Spleen (tissue), 11 donors: Measurements from ENCODE around the gene DGUOK. TPM values are rescaled to one million over a fixed set of nuclear protein-coding genes. Genes with fewer than 3 reads are reported as not detected.
A peak's percentile ranks its signal among the peaks of the same experiment; 100 is the strongest.

Experiments used
- DNase-seq: peaks from one replicate; pipeline ENCODE4 v3.0.0-alpha.2; 2020
- H3K27ac ChIP-seq, 8 donors: fragments of 200-600 bp; sonication (generic) in 7 of 8; 1 replicate in 4 of 8; 2 replicates in 4 of 8; pipeline versions ENCODE4 v1.5.0 to v1.8.0; 2016 to 2021; ENCODE audit warnings: inconsistent platforms in 4 of 8, mild to moderate bottlenecking in 4 of 8, moderate library complexity in 1 of 8
- H3K27me3 ChIP-seq, 7 donors: fragments of 200-600 bp; sonication (generic) in 6 of 7; replicated peaks in 1 of 7; 1 replicate in 4 of 7; 2 replicates in 3 of 7; pipeline versions ENCODE4 v1.5.0 to v1.8.0; 2016 to 2021; ENCODE audit warnings: inconsistent platforms in 3 of 7, mild to moderate bottlenecking in 1 of 7
- H3K36me3 ChIP-seq, 6 donors: fragments of 200-600 bp; sonication (generic) in 5 of 6; 1 replicate in 4 of 6; 2 replicates in 2 of 6; pipeline versions ENCODE4 v1.5.0 to v1.8.0; 2016 to 2021; ENCODE audit warnings: inconsistent platforms in 2 of 6
- H3K4me1 ChIP-seq, 6 donors: fragments of 200-600 bp; sonication (generic) in 5 of 6; 1 replicate in 3 of 6; 2 replicates in 3 of 6; pipeline versions ENCODE4 v1.5.0 to v1.8.0; 2016 to 2021; ENCODE audit warnings: inconsistent platforms in 3 of 6
- H3K4me3 ChIP-seq, 8 donors: fragments of 200-600 bp; sonication (generic) in 7 of 8; 1 replicate in 4 of 8; 2 replicates in 4 of 8; pipeline versions ENCODE4 v1.5.0 to v1.8.0; 2016 to 2021; ENCODE audit warnings: inconsistent platforms in 4 of 8, mild to moderate bottlenecking in 4 of 8, moderate library complexity in 2 of 8
- H3K9me3 ChIP-seq, 8 donors: fragments of 200-600 bp; sonication (generic) in 7 of 8; 1 replicate in 4 of 8; 2 replicates in 4 of 8; pipeline versions ENCODE4 v1.5.0 to v1.8.0; 2016 to 2021; ENCODE audit warnings: inconsistent platforms in 4 of 8
- POLR2A ChIP-seq, 3 donors: fragments of 450-650 bp; IDR thresholded peaks; one replicate each; pipeline ENCODE4 v1.5.1; 2017; ENCODE audit warnings: antibody characterized with exemption in 3 of 3, mild to moderate bottlenecking in 1 of 3
- POLR2AphosphoS5 ChIP-seq, 3 donors: sonication (generic); formaldehyde crosslinking; IDR thresholded peaks; one replicate each; pipeline ENCODE4 v1.5.1; 2017; ENCODE audit warnings: antibody characterized with exemption in 3 of 3
- WGBS, 5 donors: extraction: QIAGEN DNeasy Blood & Tissue Kit in 3 of 5; methylation state at CpG; one replicate each; pipeline versions ENCODE4 v1.1.5 to v1.1.7; 2013 to 2018; 5-methylcytosine and 5-hydroxymethylcytosine counted together
- intact Hi-C: fragments of 100-400 bp; cut with DNase I; formaldehyde crosslinking; loops from one replicate; pipeline ENCODE4 v1.15.0; 2023; ENCODE audit warnings: low total_unique reads
- polyA plus RNA-seq, 3 donors: library from polyadenylated mRNA; stranded (reverse); fragments of 200-250 nt; gene quantifications; one replicate each; pipeline ENCODE4 v1.2.1, GENCODE V29; 2013
- small RNA-seq, 4 donors: library from RNA; depleted of rRNA; stranded (forward); fragments of <200 nt; gene quantifications; one replicate each; pipeline ENCODE3, GENCODE V24; 2016
- total RNA-seq, 7 donors: library from RNA; depleted of rRNA in 3 of 7; stranded (reverse); fragments of >200 nt in 3 of 7; fragmentation: NEBNext Ultra II Directional in 4 of 7; extraction: Animal tissue kit (Norgen Biotek cat#: 25700) in 4 of 7; gene quantifications; one replicate each; pipeline versions ENCODE4 v1.1.0 to v1.2.1, GENCODE V29; 2016 to 2021
- TF ChIP-seq, protein P1 (sequence below), 11 experiments: fragments of 200-600 bp in 7 of 11; fragments of 450-650 bp in 4 of 11; sonication (generic) in 4 of 11; IDR thresholded peaks in 8 of 11; conservative IDR thresholded peaks in 3 of 11; 1 replicate in 7 of 11; 2 replicates in 4 of 11; pipeline versions ENCODE4 v1.4.0 to v1.8.0; 2016 to 2021; ENCODE audit warnings: antibody characterized with exemption in 11 of 11, inconsistent platforms in 4 of 11, mild to moderate bottlenecking in 1 of 11
- donor health status: healthy with polysubstance abuse.
- donor health status: DM: no; HTN: no; CAD: no; lungs with moderate emphysema.
- donor health status: DM: no; HTN: no; CAD: no.
- donor health status: Bipolar disorder and iron deficiency.
- donor health status: healthy.
- donor health status: DM: no; HTN: no; CAD: no.
- donor health status: DM: yes; HTN: yes; CAD: no.

DGUOK gene
- total and polyA plus RNA-seq, 10 donors = 41.3 to 120 (median 57.1) TPM

DNA sequence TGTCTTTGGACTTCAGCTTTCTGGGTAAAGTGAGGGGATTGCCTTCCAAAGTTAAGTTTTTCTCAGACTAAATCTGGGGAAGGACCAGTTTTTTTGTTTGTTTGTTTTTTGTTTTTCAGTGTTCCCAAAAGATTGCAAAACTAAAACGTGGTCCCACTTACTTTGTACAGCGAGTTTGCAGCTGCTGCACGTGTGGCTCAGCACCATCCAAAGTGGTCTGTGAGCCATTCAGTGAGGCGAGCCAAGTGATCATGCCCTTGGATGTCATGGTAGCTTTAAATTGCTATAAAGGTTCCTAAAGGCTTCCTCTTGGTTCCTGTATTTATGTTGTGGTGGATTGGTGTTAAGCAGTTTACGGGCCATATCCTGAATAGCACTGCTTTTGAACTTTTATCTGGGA, 81.0 kb downstream of the DGUOK start:
- intact Hi-C loops = no loop called here
- WGBS, 5 donors = 88 to 93% (median 92%) methylated on average over 5 of the region's 5 CpGs
- H3K36me3 ChIP-seq = peaks cover 0 to 74% (median 0%) of the 10 kb centered on the region in 6 donors
- H3K27ac ChIP-seq = no peak overlapping the region
- TF ChIP-seq POLR2A (IDR thresholded peaks at IDR 0.05) (no peak), POLR2AphosphoS5 (IDR thresholded peaks at IDR 0.05) (no peak)
- TF ChIP-seq, protein P1, sequence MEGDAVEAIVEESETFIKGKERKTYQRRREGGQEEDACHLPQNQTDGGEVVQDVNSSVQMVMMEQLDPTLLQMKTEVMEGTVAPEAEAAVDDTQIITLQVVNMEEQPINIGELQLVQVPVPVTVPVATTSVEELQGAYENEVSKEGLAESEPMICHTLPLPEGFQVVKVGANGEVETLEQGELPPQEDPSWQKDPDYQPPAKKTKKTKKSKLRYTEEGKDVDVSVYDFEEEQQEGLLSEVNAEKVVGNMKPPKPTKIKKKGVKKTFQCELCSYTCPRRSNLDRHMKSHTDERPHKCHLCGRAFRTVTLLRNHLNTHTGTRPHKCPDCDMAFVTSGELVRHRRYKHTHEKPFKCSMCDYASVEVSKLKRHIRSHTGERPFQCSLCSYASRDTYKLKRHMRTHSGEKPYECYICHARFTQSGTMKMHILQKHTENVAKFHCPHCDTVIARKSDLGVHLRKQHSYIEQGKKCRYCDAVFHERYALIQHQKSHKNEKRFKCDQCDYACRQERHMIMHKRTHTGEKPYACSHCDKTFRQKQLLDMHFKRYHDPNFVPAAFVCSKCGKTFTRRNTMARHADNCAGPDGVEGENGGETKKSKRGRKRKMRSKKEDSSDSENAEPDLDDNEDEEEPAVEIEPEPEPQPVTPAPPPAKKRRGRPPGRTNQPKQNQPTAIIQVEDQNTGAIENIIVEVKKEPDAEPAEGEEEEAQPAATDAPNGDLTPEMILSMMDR (IDR thresholded peaks at IDR 0.05 in 8 of 11, conservative IDR thresholded peaks at IDR 0.05 in 3 of 11) = no peak
- peak; percentile 40 for DNase-seq
- H3K4me1 ChIP-seq = peaks cover 3 to 69% (median 33%) of the 10 kb centered on the region in 6 donors
- no peaks in the 10 kb centered on the region for H3K9me3 ChIP-seq
- H3K4me3 ChIP-seq = no peak overlapping the region
- H3K27me3 ChIP-seq = no peaks in the 10 kb centered on the region

Small RNAs within 50 kb of the gene (small RNA-seq; reads per million reads assigned to genes)
- 0 reads per million in 4 donors for gene AC110801.1
- 0 reads per million in 4 donors for gene RNA5SP97

Other genes with a start within 250 kb of the DGUOK start
- gene TPRKB, start 189.5 kb upstream of the DGUOK start, total RNA-seq = 10 to 100 TPM; 15.0 to 36.8 (median 22.4) TPM
- 10 to 100 TPM; 47.7 to 63.3 (median 55.3) TPM for gene TPRKB, start 189.5 kb upstream of the DGUOK start, polyA plus RNA-seq
- 10 to 100 TPM; 24.5 to 49.3 (median 29.9) TPM for gene DUSP11, start 146.8 kb upstream of the DGUOK start, total RNA-seq
- 10 to 100 TPM; 17.2 to 25.3 (median 25.1) TPM for gene DUSP11, start 146.8 kb upstream of the DGUOK start, polyA plus RNA-seq
- gene C2orf78, start 142.7 kb upstream of the DGUOK start, total RNA-seq = not detected
- not detected for gene C2orf78, start 142.7 kb upstream of the DGUOK start, polyA plus RNA-seq
- gene STAMBP, start 97.9 kb upstream of the DGUOK start, total RNA-seq = 10 to 100 TPM; 26.2 to 35.1 (median 28.5) TPM
- gene STAMBP, start 97.9 kb upstream of the DGUOK start, polyA plus RNA-seq = 10 to 100 TPM; 19.5 to 28.5 (median 26.6) TPM
- gene ACTG2, start 33.9 kb upstream of the DGUOK start, total RNA-seq = 10 to 100 TPM in 1 of 7 donors, 1 to 10 TPM in 4, under 1 TPM in 2; 0.60 to 17.6 (median 3.1) TPM
- 10 to 100 TPM in 1 of 3 donors, 1 to 10 TPM in 2; 3.8 to 10.9 (median 5.0) TPM for gene ACTG2, start 33.9 kb upstream of the DGUOK start, polyA plus RNA-seq
- 10 to 100 TPM; 18.9 to 27.6 (median 24.0) TPM for gene TET3, start 58.0 kb downstream of the DGUOK start, total RNA-seq
- 1 to 10 TPM; 1.6 to 3.9 (median 1.7) TPM for gene TET3, start 58.0 kb downstream of the DGUOK start, polyA plus RNA-seq
- gene BOLA3, start 221.0 kb downstream of the DGUOK start, total RNA-seq = 10 to 100 TPM; 12.6 to 39.8 (median 18.8) TPM
- 10 to 100 TPM; 33.6 to 41.4 (median 39.3) TPM for gene BOLA3, start 221.0 kb downstream of the DGUOK start, polyA plus RNA-seq